NCI-H748 treated with DMSO at 0.1 percent for 48 hours (cell line): Measurements from ENCODE around the gene TACR1.

ENCODE experiments used
- DNase-seq: peaks from one replicate; lab custom pipeline; 2025; lab: John Stamatoyannopoulos, UW

TACR1 gene

GRCh38 chr2:75018162-75018561, 181.2 kb downstream of the TACR1 start:
- DNase-seq, result no peak

DNA sequence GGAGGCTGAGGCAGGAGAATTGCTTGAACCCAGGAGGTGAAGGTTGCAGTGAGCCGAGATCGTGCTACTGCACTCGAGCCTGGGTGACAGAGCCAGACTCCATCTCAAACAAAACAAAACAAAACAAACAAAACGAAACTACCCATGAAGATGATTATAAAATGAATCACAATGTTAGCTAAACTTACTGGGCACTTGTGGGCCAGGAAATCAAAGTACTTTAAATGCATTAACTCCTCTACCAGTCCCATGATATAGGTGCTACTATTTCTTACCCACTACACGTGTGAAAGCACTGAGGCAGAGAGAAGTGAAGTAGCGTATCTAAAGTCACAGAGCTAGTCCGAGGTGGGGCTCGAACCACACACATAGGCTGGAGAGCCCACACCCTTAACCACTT, 187.2 kb downstream of the TACR1 start:
- no peak for DNase-seq

DNA sequence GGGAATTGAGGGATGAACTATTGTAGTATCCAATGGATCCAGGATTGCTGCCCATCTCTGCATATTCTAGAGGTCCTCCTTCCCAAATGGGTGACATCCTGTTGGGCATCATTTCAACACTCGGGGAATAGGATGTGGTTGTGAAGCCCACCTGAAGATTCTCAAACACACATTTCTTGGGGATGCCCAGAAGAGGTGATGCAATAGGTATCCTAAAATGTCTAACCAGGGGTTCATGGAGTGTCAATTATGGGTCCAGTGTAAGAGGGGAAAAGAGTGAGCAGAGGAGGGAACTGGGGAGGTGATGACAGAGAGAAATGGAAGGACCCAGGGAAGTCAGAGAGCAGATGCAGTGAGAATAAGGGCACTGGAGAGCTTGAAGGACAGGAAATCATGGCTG, 188.7 kb downstream of the TACR1 start:
- no peak for DNase-seq

GRCh38 chr2:75007819-75008218, 191.5 kb downstream of the TACR1 start:
- DNase-seq, result no peak

DNA sequence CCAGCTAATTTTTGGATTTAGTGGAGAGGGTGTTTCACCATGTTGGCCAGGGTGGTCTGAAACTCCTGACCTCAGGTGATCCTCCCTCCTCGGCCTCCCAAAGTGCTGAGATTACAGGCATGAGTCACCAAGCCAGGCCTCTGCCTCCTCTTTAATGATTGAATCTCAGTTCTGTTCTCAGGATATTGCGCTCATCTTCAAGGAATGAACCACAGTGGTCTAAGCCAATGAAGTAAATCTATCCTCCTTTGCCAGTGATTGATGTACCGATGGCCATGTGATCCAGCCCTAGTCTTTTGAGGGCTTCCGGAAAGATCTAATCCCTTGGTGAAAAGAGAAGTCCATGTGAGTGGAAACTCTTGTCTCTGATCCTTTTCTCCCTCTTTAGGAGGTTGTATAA, 192.3 kb downstream of the TACR1 start:
- no peak for DNase-seq

- DNase-seq, result no peak
Observed at GRCh38 chr2:75006041-75006440, 193.3 kb downstream of the TACR1 start.

GRCh38 chr2:75003773-75004172, 195.5 kb downstream of the TACR1 start:
- no peak for DNase-seq

DNA sequence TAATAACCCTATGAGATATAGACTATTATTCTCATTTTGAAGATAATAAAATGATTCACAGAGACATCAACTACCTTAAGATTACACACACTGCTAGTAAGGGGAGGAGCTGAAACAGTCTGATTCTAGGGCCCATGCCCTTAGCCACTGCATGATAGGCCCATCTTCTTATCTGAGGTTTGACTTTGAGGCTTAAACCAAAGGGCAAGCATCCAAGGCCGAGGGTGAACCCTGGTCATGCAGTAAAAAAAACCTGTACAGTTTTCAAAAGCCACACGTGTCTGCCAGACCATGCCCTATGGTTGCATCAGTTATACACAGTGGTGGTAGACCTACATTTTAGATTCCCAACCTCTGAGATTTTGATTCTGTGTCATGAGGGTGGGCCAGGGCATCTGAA, 196.0 kb downstream of the TACR1 start:
- no peak for DNase-seq

DNA sequence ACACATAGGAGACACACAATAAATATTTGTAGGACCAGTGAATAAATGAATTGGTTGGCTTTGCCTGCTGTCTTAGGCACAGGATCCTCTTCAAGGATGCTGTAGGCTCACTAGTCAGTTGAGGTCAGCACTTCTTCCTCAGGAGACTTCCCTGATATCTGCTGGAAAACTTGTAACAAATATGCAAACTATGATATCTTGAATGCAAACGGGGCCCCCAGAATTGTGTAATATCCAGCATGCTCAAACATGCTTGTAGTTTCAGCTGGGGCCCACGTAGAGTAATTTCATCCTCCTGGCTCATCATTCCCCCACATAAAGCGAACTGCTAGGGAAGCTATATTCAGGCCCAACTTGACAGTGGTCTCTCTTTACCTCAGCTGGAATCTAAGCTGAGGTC, 197.3 kb downstream of the TACR1 start:
- no peak for DNase-seq

DNA sequence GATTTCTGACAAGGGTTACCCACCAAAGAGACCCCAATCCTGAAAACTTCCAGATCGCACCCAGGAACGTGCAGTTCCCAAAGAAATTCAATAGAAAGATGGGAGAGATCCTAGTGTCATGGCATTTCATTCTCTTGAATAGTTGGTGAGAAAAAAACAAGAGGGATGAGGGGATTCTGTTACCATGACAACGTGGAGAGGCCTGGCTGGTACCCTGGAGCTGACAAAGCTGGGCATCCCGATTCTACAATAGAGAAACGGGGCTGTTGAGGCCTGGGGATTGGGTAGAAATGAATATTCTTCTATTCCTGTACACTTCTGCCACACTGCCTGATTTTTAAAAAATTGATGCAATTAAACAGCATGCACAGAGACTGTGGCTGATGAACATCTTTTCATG, 199.9 kb downstream of the TACR1 start:
- no peak for DNase-seq
